Lung (tissue), 12 donors: ENCODE results near the gene CFHR1. TPM values are rescaled to one million over a fixed set of nuclear protein-coding genes. Genes with fewer than 3 reads are reported as not detected.

Experiments
- ATAC-seq: fragments of 200-7000 bp; cut with Tn5 transposase; one replicate; pipeline ENCODE4 v1.9.1; 2020; ENCODE audit warnings: moderate number of reproducible peaks; ENCODE audit not compliant: insufficient read depth, low FRiP score
- DNase-seq, 3 donors: peaks; one replicate each; pipeline ENCODE4 v3.0.0-alpha.2; 2013 to 2017
- H3K27ac ChIP-seq, 2 donors: one replicate each; pipeline ENCODE4 v1.5.1; 2013; ENCODE audit warnings: mild to moderate bottlenecking in 2 of 2, moderate library complexity in 2 of 2, control low read depth in 1 of 2, inconsistent platforms in 1 of 2, low read depth in 1 of 2, low read length in 1 of 2
- H3K27me3 ChIP-seq, 3 donors: one replicate each; pipeline ENCODE4 v1.5.1; 2013; ENCODE audit warnings: low read length in 2 of 3; ENCODE audit not compliant: control insufficient read depth in 3 of 3, insufficient read depth in 3 of 3
- H3K36me3 ChIP-seq, 4 donors: one replicate each; pipeline ENCODE4 v1.5.1; 2013; ENCODE audit warnings: low read length in 4 of 4, mild to moderate bottlenecking in 1 of 4, moderate library complexity in 1 of 4; ENCODE audit not compliant: control insufficient read depth in 4 of 4, insufficient read depth in 4 of 4
- H3K4me1 ChIP-seq, 5 donors: one replicate each; pipeline ENCODE4 v1.5.1; 2013; ENCODE audit warnings: low read length in 5 of 5, mild to moderate bottlenecking in 2 of 5, moderate library complexity in 1 of 5; ENCODE audit not compliant: control insufficient read depth in 5 of 5, insufficient read depth in 5 of 5
- H3K4me3 ChIP-seq: one replicate; pipeline ENCODE4 v1.5.1; 2013; ENCODE audit warnings: mild to moderate bottlenecking, control low read depth, moderate library complexity
- H3K9ac ChIP-seq, 2 donors: one replicate each; pipeline ENCODE4 v1.5.1; 2013; ENCODE audit warnings: low read length in 2 of 2, control low read depth in 1 of 2; ENCODE audit not compliant: insufficient read depth in 1 of 2
- H3K9me3 ChIP-seq, 4 donors: one replicate each; pipeline ENCODE4 v1.5.1; 2013; ENCODE audit warnings: low read length in 3 of 4, mild to moderate bottlenecking in 1 of 4, moderate library complexity in 1 of 4; ENCODE audit not compliant: control insufficient read depth in 4 of 4, insufficient read depth in 3 of 4
- CTCF ChIP-seq: IDR thresholded peaks from 2 replicates; pipeline ENCODE4 v1.5.1; 2012; ENCODE audit warnings: mild to moderate bottlenecking; ENCODE audit errors: control extremely low read depth, extremely low read depth
- WGBS, 2 donors: extraction: QIAGEN DNeasy Blood & Tissue Kit; methylation state at CpG; one replicate each; pipeline ENCODE4 v1.1.7; 2013; 5-methylcytosine and 5-hydroxymethylcytosine counted together
- polyA plus RNA-seq, 2 donors: library from polyadenylated mRNA; stranded (reverse); fragments of 200-250 nt; gene quantifications; one replicate each; pipeline ENCODE4 v1.2.1, GENCODE V29; 2013
- total RNA-seq, 2 donors: library from RNA; depleted of rRNA in 1 of 2; stranded (reverse); fragments of >200 nt in 1 of 2; gene quantifications; one replicate each; pipeline ENCODE4 v1.2.1, GENCODE V29; 2014 to 2021
- donor health status: control.
- donor health status: control.
- donor health status: Bipolar disorder and iron deficiency.
- donor health status: healthy.
- donor health status: DM: yes; HTN: yes; CAD: no.

Gene CFHR1
- total and polyA plus RNA-seq, 4 donors: 0.21 to 0.82 (median 0.39) TPM; not detected in 1

- no peak for TF ChIP-seq CTCF
- no peak overlapping the region for H3K4me3 ChIP-seq
- H3K4me1 ChIP-seq: no peaks in the 10 kb centered on the region
- no peaks in the 10 kb centered on the region for H3K27me3 ChIP-seq
- WGBS, 2 donors: 88 to 96% methylated on average over 1 of the region's 1 CpG
- no peak overlapping the region for H3K9ac ChIP-seq
- DNase-seq (no peak), ATAC-seq (no peak)
- H3K27ac ChIP-seq: no peak overlapping the region
- H3K9me3 ChIP-seq: no peaks in the 10 kb centered on the region
- H3K36me3 ChIP-seq: no peaks in the 10 kb centered on the region
Measured at GRCh38 chr1:196866974-196867373, 47.4 kb downstream of the CFHR1 start.

GRCh38 chr1:196873385-196873784 lies 53.9 kb downstream of the CFHR1 start:
- DNase-seq (peak in 2 of 3 donors; percentile 2 to 20), ATAC-seq (no peak)
- no peaks in the 10 kb centered on the region for H3K27me3 ChIP-seq
- peaks cover 0 to 3% (median 0%) of the 10 kb centered on the region in 5 donors for H3K4me1 ChIP-seq
- H3K36me3 ChIP-seq: no peaks in the 10 kb centered on the region
- no peak overlapping the region for H3K27ac ChIP-seq
- no peak overlapping the region for H3K9ac ChIP-seq
- no peak for TF ChIP-seq CTCF
- 69 to 81% methylated on average over 4 of the region's 4 CpGs for WGBS, 2 donors
- H3K9me3 ChIP-seq: peaks cover 0 to 2% (median 0%) of the 10 kb centered on the region in 4 donors
- no peak overlapping the region for H3K4me3 ChIP-seq

- Histone ChIP-seq H3K9ac (no peak overlapping the region), H3K36me3 (no peaks in the 10 kb centered on the region), H3K4me3 (no peak overlapping the region), H3K4me1 (peaks cover 0 to 3% (median 0%) of the 10 kb centered on the region in 5 donors), H3K27me3 (no peaks in the 10 kb centered on the region), H3K9me3 (peaks cover 0 to 2% (median 0%) of the 10 kb centered on the region in 4 donors), H3K27ac (no peak overlapping the region)
- 96 to 97% methylated on average over 3 of the region's 3 CpGs for WGBS, 2 donors
- no peak for TF ChIP-seq CTCF
- DNase-seq (no peak), ATAC-seq (no peak)
Measured at GRCh38 chr1:196875935-196876334, 56.4 kb downstream of the CFHR1 start.

GRCh38 chr1:196877964-196878363 lies 58.4 kb downstream of the CFHR1 start:
- Histone ChIP-seq H3K27ac (no peak overlapping the region), H3K4me3 (no peak overlapping the region), H3K36me3 (no peaks in the 10 kb centered on the region), H3K9me3 (peaks cover 0 to 2% (median 0%) of the 10 kb centered on the region in 4 donors), H3K9ac (no peak overlapping the region), H3K27me3 (no peaks in the 10 kb centered on the region), H3K4me1 (peaks cover 0 to 3% (median 0%) of the 10 kb centered on the region in 5 donors)
- no peak for TF ChIP-seq CTCF
- DNase-seq (peak in 2 of 3 donors; percentile 15 to 30), ATAC-seq (no peak)
- WGBS, 2 donors: 7 to 10% methylated on average over 29 of the region's 29 CpGs
